ENCODE results near the gene CTSE.
"Not testable (repeated sequence)": the region's sequence is repeated elsewhere in the genome, so short reads cannot be mapped to it uniquely, and the experiment has no call there.

Gene CTSE

GRCh38 chr1:206023695-206024094 lies at the start of gene CTSE:
Gene CTSE, minus strand, starts transcription at chr1:206023895. Its CDS starts 104 bp downstream, at chr1:206023791.
- no peak for DNase-seq

GRCh38 chr1:206070627-206071304 lies 47.1 kb upstream of the CTSE start:
- no peak for DNase-seq

- DNase-seq: no peak
These were observed 44.6 kb upstream of the CTSE start for GRCh38 chr1:206068314-206068713.

GRCh38 chr1:206067486-206068227 lies 44.0 kb upstream of the CTSE start:
- DNase-seq: no peak

- DNase-seq: no peak
These were observed 42.9 kb upstream of the CTSE start for GRCh38 chr1:206066479-206067171.

- no peak for DNase-seq
These were observed 42.0 kb upstream of the CTSE start for GRCh38 chr1:206065547-206066145.

GRCh38 chr1:206064501-206064900 lies 40.8 kb upstream of the CTSE start:
- not testable (repeated sequence) for DNase-seq

- not testable (repeated sequence) for DNase-seq
These were observed 40.3 kb upstream of the CTSE start for GRCh38 chr1:206064001-206064400.

GRCh38 chr1:206062464-206062863 lies 38.8 kb upstream of the CTSE start:
- no peak for DNase-seq

- no peak for DNase-seq
These were observed 37.1 kb upstream of the CTSE start for GRCh38 chr1:206060844-206061243.

GRCh38 chr1:206059355-206059915 lies 35.7 kb upstream of the CTSE start:
- DNase-seq: no peak

GRCh38 chr1:206058927-206059292 lies 35.2 kb upstream of the CTSE start:
- DNase-seq: no peak

GRCh38 chr1:206058289-206058926 lies 34.7 kb upstream of the CTSE start:
- not testable (repeated sequence) for DNase-seq

- not testable (repeated sequence) for DNase-seq
These were observed 32.1 kb upstream of the CTSE start for GRCh38 chr1:206055639-206056323.

- not testable (repeated sequence) for DNase-seq
These were observed 31.5 kb upstream of the CTSE start for GRCh38 chr1:206055069-206055625.

- not testable (repeated sequence) for DNase-seq
These were observed 29.9 kb upstream of the CTSE start for GRCh38 chr1:206053616-206054015.

GRCh38 chr1:206052919-206053610 lies 29.4 kb upstream of the CTSE start, which contains the start of gene RHEX:
Gene RHEX, plus strand, starts transcription at chr1:206053173. Its CDS starts 44,656 bp downstream, at chr1:206097829.
- not testable (repeated sequence) for DNase-seq

GRCh38 chr1:206052231-206052865 lies 28.7 kb upstream of the CTSE start:
- DNase-seq: not testable (repeated sequence)

- DNase-seq: no peak
These were observed 27.1 kb upstream of the CTSE start for GRCh38 chr1:206050655-206051235.
